ENCODE measurements around the gene MRGPRF.

Gene MRGPRF

GRCh38 chr11:68959465-68960293 lies 53.4 kb downstream of the MRGPRF start:
- no peak overlapping the region for H3K4me3 ChIP-seq (IDR thresholded peaks at IDR 0.05; ENCODE audit: insufficient read depth, low read depth, low read length)
- no peaks in the 10 kb centered on the region for H3K4me1 ChIP-seq (ENCODE audit: low read depth, poor library complexity, severe bottlenecking)
- H3K4me2 ChIP-seq, result no peak overlapping the region
- no peaks in the 10 kb centered on the region for H3K27me3 ChIP-seq (ENCODE audit: insufficient read depth, low read depth)
- H2AFZ ChIP-seq (ENCODE audit: low read depth), result no peak overlapping the region
- H3K9ac ChIP-seq, result no peak overlapping the region
- H3K36me3 ChIP-seq (ENCODE audit: insufficient read depth), result no peaks in the 10 kb centered on the region
- H3K27ac ChIP-seq, result no peak overlapping the region
- H4K20me1 ChIP-seq (ENCODE audit: insufficient read depth), result no peaks in the 10 kb centered on the region
- no peak for TF ChIP-seq CTCF (conservative IDR thresholded peaks at IDR 0.05; ENCODE audit: low read depth, low read length)
- no peaks in the 10 kb centered on the region for H3K79me2 ChIP-seq (ENCODE audit: insufficient read depth, low read depth)

- Histone ChIP-seq H3K4me1 (ENCODE audit: low read depth, poor library complexity, severe bottlenecking) (no peaks in the 10 kb centered on the region), H2AFZ (ENCODE audit: low read depth) (no peak overlapping the region), H3K9ac (no peak overlapping the region), H3K27me3 (ENCODE audit: insufficient read depth, low read depth) (no peaks in the 10 kb centered on the region), H3K36me3 (ENCODE audit: insufficient read depth) (no peaks in the 10 kb centered on the region), H3K79me2 (ENCODE audit: insufficient read depth, low read depth) (no peaks in the 10 kb centered on the region), H4K20me1 (ENCODE audit: insufficient read depth) (no peaks in the 10 kb centered on the region), H3K27ac (no peak overlapping the region), H3K4me3 (IDR thresholded peaks at IDR 0.05; ENCODE audit: insufficient read depth, low read depth, low read length) (no peak overlapping the region), H3K4me2 (no peak overlapping the region)
- TF ChIP-seq CTCF (conservative IDR thresholded peaks at IDR 0.05; ENCODE audit: low read depth, low read length), result no peak
These were observed 54.8 kb downstream of the MRGPRF start for GRCh38 chr11:68958211-68958610.

GRCh38 chr11:68956547-68957254 lies 56.3 kb downstream of the MRGPRF start:
- no peak overlapping the region for H2AFZ ChIP-seq (ENCODE audit: low read depth)
- H3K4me1 ChIP-seq (ENCODE audit: low read depth, poor library complexity, severe bottlenecking), result no peaks in the 10 kb centered on the region
- no peak overlapping the region for H3K27ac ChIP-seq
- no peaks in the 10 kb centered on the region for H3K27me3 ChIP-seq (ENCODE audit: insufficient read depth, low read depth)
- H3K79me2 ChIP-seq (ENCODE audit: insufficient read depth, low read depth), result no peaks in the 10 kb centered on the region
- no peak overlapping the region for H3K4me2 ChIP-seq
- H3K4me3 ChIP-seq (IDR thresholded peaks at IDR 0.05; ENCODE audit: insufficient read depth, low read depth, low read length), result no peak overlapping the region
- H4K20me1 ChIP-seq (ENCODE audit: insufficient read depth), result no peaks in the 10 kb centered on the region
- TF ChIP-seq CTCF (conservative IDR thresholded peaks at IDR 0.05; ENCODE audit: low read depth, low read length), result no peak
- no peaks in the 10 kb centered on the region for H3K36me3 ChIP-seq (ENCODE audit: insufficient read depth)
- no peak overlapping the region for H3K9ac ChIP-seq

GRCh38 chr11:68956142-68956541 lies 56.9 kb downstream of the MRGPRF start:
- Histone ChIP-seq H3K4me3 (IDR thresholded peaks at IDR 0.05; ENCODE audit: insufficient read depth, low read depth, low read length) (no peak overlapping the region), H3K4me1 (ENCODE audit: low read depth, poor library complexity, severe bottlenecking) (no peaks in the 10 kb centered on the region), H3K27me3 (ENCODE audit: insufficient read depth, low read depth) (no peaks in the 10 kb centered on the region), H3K27ac (no peak overlapping the region), H3K4me2 (no peak overlapping the region), H2AFZ (ENCODE audit: low read depth) (no peak overlapping the region), H3K9ac (no peak overlapping the region), H3K36me3 (ENCODE audit: insufficient read depth) (no peaks in the 10 kb centered on the region), H3K79me2 (ENCODE audit: insufficient read depth, low read depth) (no peaks in the 10 kb centered on the region), H4K20me1 (ENCODE audit: insufficient read depth) (no peaks in the 10 kb centered on the region)
- no peak for TF ChIP-seq CTCF (conservative IDR thresholded peaks at IDR 0.05; ENCODE audit: low read depth, low read length)
